Keratinocyte (primary cell): ENCODE measurements around the gene AHRR.
"Not testable (repeated sequence)": the region's sequence is repeated elsewhere in the genome, so short reads cannot be mapped to it uniquely, and the experiment has no call there.

Experiments used
- CTCF ChIP-seq, 3 experiments: IDR thresholded peaks in 1 of 3; conservative IDR thresholded peaks in 1 of 3; optimal IDR thresholded peaks in 1 of 3; 2 replicates in 2 of 3; 3 replicates in 1 of 3; pipeline versions ENCODE3 to v1.5.1; 2011; ENCODE audit warnings: low read length in 3 of 3, mild to moderate bottlenecking in 3 of 3, moderate library complexity in 2 of 3, control low read depth in 1 of 3, inconsistent platforms in 1 of 3; ENCODE audit not compliant: insufficient read depth in 2 of 3; ENCODE audit errors: extremely low read depth in 1 of 3
- EZH2 ChIP-seq: IDR thresholded peaks from one replicate; pipeline ENCODE4 v1.6.1; 2012; ENCODE audit warnings: inconsistent platforms, mild to moderate bottlenecking, low read length, moderate library complexity

GRCh38 chr5:486597-486996, 165.1 kb downstream of the AHRR start:
- not testable (repeated sequence) for TF ChIP-seq CTCF (optimal IDR thresholded peaks at IDR 0.05 in 1 of 3, IDR thresholded peaks at IDR 0.05 in 1 of 3, conservative IDR thresholded peaks at IDR 0.05 in 1 of 3; ENCODE audit: extremely low read depth in 1 of 3, insufficient read depth in 2 of 3, low read length in 3 of 3); EZH2
